CD4-positive, alpha-beta T cell treated with Interleukin-21 for 1 hour (primary cell): ENCODE results near the gene FLT3.

Experiments used
- DNase-seq: peaks from one replicate; pipeline ENCODE4 v3.0.0-alpha.2; 2020

FLT3 gene

DNA sequence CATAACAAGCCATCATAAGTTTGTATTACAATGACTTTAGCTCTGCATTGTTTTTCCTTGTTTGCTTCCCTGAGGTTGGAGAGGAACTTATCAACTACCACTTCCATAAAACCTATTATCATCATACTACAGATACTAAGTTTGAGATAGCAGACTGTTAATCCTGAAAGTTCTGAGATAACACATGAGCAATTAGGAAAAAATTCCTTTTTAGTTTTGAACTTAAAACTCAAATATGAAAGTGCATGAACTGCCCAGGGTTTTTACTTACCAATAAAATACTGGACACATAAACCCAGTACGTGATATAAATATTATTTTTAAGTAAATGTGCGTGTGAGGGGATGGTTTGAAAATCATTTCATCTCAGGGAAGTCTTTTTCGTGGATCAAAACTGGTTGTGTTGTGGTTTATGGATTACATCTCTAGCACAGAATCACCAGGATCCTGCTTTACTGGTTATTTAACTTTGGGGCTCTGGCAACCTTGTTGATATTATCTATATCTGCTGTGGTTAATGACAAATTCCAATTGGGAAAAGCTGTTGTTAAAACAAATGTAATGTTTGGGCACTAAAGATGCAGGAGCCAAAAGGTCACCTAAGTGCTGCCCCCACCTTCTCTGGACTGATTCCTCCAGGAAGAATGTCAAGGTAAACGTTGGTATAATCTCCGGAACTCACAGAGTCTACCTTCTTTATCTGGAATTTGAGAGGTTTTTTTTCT lies 143.6 kb downstream of the FLT3 start:
- DNase-seq = no peak

DNA sequence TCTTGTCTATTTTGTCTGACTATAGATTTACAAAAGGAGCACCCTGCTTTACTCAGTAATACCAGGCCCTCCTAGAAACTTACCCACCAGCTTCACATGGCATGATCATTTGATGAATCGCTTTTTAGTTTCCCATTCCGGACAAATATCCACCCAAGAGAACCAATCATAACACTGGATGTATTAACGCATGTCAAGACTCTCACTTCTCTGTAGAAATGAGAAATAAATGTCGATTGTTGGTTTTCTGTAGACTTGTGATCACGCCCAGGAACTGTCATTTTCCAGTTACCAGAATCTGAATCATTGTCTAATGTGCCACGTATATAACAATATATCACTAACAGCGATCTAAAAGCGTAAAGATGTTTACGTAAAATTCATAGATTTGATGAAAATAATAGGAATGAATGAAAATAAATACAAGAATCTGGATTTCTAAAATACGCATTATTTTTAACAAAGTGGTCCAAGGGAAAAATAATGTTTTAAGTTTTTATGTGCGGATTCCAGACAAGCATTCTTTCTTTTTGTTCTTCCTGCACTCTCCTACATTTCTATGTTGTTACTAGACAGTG lies 145.3 kb downstream of the FLT3 start:
- DNase-seq = no peak

DNA sequence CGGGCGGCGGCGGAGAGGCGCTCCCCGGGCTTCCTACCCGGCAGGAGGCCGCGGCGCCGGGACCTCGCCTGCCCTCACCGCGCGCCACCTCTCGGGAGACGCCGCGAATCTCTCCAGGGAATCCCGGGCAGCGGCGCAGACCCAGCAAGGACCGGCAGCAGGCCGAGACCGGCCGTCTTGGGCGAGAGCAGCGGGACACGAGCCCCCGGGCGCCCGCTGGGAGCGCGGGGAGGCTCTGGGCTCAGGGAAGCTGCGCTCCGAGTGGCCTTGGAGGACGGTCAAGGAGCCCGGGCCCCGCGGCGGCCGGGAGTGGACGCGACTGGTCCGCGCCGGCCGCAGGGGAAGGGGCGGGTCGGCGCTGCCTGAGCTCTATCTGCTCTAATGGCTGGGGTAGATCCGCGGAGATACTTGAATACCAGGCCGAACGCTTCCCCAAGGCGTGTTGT lies 145.9 kb downstream of the FLT3 start:
- DNase-seq = no peak

DNA sequence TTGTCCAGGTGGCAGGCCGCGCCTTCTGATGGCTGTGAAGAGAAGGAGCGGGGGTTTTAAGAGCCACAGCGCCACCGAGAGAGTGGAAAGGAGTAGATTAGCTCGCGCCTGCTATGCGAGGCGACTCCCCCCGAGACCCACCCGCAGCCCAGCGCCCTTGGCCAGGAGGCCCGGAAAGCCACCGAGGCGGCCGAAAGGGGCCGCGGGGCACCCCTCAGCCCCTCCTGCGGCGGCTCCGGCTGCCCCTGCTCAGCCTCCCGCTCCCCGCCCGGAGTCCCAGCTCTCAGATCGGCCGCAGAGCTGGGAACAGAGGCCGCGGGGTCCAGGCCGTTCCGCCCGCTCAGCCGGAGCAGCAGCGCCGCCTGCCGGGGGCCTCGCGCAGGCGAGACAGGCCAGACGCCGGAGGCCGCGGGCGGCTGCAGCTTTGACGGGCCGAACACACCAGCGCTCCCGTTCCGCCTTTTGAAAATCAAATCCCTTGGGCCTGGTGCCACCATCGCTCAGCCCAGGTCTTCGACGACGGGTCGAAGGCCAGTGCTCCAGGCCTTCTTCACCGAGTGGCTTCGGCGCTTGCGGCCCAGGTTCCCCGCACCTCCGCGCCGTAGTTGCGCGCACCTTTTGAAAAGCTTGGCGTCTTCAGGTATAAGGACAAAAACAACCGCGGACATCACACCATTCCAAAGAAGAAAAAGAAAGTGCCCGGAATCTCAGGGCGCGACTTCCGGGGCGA lies 146.5 kb downstream of the FLT3 start:
- peak; percentile 45 for DNase-seq
